Activated T-cell treated with anti-CD3 and anti-CD28 coated beads for 48 hours (primary cell): Measurements from ENCODE around the gene KRT72.

Experiments
- DNase-seq: peaks from one replicate; pipeline ENCODE4 v3.0.0-alpha.2; 2020; ENCODE audit warnings: low read depth

The KRT72 gene

DNA sequence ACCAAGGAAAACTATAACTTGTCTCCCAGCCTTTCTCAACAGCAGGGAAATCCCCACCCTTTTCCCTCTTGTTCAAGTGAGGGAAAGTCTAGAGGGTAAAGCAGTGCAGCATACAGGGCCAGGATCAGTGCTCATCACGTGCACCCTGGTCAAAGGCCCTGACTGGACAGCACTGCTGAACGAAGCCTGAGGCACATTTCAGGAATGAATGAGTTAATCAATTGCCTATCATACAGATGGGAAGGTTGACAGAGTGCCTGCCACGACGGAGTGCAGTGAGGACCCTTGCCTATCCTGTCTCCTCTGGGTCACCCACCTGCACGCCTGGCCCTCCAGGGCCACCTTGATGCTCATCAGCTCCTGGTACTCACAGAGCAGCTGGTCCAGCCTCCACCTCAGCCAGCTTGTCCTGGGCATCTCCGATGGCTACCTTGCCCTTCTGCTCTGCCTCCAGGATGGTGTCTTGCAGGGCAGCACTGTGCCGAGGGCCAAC lies 28.8 kb upstream of the KRT72 start:
- DNase-seq, result no peak

DNA sequence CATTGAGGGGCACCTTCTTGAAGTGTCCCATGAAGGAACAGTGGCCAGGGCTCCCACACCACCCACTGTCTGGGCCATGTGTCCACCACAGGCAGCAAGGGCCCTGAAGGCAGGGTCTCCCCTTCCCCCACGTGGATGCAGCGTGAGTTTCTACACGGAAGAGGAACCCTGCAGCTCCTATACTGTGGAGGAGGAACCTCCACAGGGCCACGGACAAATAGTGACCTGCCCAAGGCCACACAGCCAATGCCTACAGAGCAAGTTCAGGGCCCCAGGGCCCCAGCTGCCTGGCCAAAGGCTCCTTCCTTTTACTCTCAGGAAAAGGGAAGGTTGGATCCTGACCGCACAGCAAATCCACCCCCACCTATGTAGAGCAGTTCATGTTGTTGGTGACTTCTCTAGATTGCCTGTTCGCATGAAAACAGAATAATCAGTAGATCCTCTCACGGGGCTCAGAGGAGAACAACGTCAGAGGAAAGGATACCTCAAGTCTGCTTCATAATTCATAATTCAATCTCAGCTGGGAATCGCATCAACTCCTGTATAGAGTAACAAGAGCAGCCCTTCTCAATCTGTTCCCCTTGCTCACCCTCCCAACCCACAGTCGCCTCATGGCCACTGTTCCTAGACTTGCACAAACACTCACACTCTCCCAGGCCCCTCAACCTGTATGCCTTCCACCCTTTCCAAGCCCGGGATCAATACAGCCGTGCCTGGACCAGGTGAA lies 28.2 kb upstream of the KRT72 start:
- no peak for DNase-seq

DNA sequence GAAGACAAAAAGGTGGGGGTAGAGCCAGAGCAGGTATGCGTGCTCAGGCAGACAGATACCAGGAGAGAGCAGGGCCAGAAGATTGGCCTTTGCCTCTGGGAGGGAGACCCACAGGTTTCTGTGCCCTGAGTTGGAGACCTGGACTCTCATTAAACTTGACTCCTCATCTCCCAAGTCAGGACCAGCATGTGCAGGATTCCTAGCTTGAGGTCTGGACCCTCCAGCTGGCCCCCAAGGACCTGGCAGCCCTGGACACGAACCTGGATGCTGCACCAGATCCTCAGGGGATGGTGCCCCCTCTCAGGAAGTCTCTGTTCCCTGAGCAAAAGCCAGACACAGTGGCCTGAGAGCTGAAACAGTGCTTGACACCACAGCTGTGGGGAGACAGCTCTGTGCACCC lies 27.6 kb upstream of the KRT72 start:
- no peak for DNase-seq

DNA sequence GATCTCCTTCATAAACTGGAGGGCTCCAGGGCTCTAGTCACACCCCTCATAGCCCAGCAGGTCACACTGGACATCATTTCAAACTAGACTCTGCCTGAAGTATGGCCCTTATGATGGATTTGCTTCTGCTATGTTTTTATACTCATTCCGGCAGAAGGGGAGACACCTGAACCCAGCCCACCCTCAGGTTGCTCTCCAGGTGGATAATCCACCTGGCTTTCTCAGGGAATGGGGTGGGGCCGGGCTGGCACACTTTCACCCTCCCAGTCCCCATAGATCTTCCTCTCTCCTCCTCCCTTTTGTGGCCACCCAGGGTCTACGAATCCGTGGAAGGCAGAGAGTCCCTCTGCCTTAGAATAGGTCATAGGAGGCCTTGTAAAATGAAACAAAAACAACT lies 26.8 kb upstream of the KRT72 start:
- DNase-seq, result no peak

DNA sequence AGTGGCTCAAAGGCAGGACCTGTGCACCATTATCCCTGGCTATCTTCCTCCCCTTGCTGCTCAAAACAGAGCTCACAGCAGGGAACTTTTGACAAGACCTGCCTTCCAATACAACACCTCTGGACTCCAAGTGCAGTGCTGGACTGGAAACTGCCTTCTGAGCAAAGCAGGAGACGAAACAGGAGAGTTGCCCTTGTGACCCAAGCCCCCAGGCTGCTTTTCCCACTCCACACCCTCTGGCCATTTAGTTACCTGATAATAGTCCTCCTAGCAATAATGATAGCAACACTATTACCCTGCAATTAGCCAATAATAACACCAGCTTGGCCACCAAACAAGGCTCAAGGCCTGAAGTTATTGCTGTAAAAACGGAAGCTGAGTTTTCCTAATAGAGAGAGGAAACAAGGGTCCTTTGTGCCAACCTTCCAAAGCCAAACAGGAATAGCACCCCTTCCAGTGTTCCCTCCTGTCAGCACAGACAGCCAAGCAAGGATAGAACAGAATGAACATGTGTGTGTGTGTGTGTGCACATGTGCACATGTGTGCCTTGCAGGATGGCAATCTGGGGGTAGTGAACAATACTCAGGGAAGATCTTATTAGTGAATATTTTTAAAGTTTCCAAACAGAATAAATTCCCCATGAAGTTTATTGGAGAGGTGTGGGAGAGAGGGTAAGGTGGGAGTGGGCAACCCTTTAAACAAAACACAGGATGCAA lies 26.3 kb upstream of the KRT72 start:
- no peak for DNase-seq

DNA sequence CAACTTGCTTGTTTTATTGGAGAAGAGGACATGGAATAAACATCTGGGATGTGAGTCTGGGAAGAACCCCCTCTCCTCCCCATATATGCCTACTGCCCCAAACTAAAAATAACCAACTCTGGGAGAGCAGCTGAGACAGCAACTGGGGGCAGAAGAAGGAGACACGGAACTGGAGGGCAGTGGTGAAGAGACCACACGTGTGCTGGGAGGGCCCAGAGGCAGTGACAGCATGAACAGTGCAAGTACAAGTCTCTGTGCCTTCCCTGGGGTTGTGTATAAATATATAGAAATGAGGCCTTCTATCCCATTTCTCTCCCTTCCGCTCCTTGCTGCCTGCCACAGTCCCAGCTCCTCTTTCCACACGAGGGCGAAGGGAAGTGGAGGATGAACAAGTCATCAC lies 21.1 kb upstream of the KRT72 start:
- no peak for DNase-seq

DNA sequence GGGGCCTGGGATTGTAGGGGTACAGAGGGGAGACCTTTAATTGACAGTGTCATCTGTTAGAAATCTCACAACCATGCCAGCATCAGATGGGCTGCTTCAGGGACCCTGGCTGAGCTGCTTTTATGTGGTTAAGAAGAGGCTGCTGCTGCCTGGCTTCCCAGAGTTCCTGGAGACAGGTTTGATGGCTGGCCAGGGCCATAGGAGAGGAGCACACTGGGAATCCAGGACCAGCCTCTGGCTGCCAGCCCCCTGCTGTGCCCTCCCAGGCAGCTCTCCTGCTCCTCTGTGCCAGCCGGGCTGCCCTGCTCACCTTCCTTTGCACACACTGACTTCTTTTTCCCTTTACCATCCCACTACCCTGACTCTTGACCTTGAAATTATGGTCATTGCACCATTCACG lies 17.6 kb upstream of the KRT72 start:
- no peak for DNase-seq

DNA sequence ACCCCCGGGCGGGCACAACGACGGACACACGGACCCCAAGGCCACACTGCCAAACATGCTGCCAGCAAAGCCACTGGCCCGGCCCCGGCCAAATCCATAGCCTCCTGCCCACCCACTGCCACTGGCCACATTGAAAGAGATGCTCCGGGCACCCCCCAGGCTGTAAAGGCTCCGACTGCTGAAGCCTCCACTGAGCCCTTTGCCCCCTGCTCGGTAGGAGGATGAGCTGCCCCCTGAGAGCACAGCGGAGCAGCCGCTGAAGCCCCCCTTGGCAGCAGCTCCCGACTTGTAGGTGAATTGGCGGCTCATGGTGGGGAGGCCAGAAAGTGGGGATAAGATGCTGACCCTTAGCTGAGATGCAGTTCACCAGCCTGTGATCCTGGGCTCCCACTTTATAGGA lies 17.0 kb upstream of the KRT72 start, which contains the start of gene KRT73:
Gene KRT73 (minus strand): TSS at position 344 of the 400 bp plus-strand sequence. CDS start 35 bp downstream, at position 309.
- no peak for DNase-seq

DNA sequence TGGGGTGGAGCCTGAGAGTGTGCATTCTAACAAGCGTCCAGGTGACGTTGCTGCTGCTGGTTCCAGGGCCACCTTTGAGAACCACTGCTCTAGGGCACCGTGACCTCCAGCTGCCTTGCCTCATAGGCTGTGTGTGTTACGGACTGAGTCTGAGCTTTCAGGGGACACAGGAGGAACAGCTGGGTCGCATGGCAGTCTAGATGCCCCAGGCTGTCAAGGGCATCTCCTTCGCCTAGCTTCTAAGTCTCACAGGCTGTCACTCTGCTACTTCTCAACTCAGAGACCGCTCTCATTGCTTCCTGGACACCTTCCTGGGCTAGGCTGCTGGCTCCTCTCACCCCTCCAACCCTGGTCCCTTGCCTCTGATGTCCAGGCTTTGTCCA lies 16.1 kb upstream of the KRT72 start:
- no peak for DNase-seq

DNA sequence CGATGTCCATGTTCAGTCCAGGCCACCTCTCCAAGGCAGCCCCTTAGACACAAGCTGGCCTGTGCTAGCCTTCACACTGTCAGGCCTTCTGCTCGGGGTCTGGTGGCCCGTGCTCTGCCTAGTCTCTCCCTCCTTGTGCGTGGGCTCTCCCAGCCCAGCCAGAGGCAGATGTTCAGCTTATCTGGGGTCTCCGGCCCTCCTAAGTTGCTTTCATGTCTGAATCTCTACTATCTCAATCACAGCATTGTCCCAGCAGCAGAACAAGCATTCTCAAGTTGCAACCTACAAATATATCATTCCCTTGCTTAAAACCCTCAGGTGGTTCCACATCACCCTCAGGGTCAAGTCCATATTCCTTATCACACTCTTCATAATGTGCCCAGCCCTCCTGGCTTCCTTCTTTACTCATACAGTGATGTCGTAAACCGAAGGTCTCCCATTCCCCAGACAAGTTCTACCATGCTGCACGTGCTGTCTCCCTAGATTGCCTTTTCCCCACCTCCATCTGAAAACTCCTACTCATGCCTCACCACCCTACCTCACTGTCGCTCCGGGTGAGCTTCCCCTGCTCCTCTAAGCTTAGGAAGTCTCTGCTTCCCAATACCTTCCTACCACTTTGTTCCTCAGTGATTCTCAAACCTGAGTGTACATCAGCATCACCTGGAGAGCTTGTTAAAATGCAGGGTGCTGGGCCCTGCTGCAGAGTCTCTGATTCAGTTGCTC lies 15.6 kb upstream of the KRT72 start:
- no peak for DNase-seq

DNA sequence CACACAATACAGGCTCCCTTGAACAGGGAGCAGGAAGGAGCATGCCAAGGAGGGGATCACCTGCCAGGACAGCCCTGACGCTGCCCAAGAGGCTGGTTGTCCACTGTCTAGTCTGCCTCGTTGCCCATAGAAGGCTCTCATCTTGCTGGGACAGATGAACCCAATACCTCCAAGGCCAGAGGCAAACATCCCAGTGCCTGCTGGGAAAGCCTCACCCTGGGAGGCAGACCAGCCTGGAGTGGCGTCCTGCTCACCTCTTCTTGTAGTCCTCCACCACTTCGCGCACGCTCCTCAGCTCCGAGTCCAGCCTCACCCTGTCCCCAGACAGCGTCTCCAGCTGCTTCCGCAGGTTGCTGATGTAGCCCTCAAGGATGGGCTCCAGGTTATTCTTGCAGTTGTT lies 14.6 kb upstream of the KRT72 start:
- DNase-seq, result no peak

DNA sequence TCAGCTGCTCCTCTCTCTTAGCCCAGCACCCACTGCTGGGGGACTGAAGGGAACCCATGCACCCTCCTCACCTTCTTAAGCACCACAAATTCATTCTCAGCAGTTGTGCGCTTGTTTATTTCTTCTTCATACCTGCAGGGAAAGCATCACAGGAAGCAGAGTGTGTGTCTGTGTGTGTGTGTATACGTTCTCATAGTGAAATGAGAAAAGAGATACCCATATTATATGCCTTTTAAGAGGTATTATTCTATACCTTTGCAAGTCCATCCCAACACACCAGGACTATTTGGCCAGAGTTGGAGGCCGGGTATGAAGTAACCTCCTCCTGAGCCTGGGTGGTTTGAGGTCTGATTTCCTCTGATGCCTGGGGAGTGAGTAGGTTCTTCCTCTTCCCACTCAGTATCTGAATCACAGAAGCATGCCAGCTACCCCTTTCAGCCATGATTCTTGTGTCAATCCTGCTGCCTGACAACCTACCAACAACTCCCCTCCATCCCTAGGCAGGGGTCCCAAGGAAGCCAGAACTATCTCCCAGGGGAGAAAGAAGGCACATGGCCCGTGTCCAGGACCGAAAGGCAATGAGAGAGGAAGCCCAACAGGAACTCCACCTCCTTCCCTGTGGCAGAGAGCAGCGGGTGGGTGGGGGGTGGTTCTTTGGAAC lies 14.1 kb upstream of the KRT72 start:
- DNase-seq, result no peak

DNA sequence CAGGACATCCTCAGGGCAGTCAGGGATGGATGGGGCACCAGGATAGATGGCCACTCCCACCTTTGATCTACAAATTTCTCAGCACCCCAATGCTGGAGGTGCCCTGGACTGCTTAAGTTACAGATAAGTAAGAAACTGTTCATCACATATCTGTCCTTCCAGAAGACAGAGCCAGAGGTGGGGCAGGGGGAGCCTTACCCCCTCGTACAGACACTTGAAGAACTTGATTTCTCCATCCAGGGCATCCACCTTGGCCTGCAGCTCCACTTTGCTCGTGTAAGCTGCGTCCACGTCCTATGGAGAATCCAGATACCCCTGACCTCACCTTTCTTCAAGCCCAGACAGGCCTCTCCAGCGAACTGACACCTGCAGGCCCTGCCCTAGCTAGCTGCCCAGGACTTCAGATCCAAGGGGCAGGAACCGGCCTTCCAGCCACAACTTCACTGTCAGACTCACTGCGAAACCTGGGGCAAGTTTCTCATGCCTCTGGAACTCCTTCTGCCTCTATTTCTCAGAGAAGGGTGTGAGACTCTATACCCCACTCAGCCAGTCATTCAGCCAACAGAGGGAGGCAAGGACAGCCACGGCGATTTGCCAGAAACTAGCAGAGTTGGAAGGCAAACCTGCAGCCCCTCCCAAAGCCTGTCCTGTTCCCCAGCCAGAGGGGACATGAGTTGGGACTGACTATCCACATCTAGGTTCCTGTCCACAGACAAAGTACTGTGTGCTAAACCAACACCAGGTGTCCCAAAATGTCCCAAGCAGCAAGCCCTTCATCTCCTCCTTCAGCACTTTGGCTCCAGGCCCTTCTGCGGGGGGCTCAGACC lies 13.3 kb upstream of the KRT72 start:
- DNase-seq, result no peak

DNA sequence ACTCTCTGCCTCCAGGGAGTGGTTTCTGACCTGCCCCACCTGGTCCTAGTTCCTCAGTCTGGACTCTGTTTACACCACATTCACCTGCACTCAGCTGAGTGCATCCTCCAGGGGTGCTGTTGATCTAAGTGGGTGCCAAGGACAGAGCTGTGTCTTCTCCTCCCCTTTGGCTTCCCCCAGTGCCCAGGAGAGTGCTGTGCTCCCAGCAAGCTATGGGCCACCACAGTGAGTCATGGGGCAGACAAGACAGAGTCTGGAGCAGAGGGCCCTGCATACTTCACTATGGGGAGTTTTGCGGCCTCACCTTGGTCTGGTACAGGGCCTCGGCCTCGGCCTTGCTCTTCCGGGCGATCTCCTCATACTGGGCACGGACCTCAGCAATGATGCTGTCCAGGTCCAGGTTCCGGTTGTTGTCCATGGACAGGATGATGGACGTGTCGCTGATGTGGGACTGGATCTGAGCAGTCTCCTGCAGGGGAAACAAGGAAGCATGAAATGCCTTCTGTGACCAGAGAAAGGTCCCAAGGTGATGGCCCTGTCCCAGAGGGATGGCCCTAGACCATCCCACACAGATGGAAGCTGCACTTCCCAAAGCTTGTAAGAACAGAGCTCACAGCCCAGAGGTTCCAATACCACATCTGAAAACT lies 12.2 kb upstream of the KRT72 start:
- DNase-seq, result no peak

DNA sequence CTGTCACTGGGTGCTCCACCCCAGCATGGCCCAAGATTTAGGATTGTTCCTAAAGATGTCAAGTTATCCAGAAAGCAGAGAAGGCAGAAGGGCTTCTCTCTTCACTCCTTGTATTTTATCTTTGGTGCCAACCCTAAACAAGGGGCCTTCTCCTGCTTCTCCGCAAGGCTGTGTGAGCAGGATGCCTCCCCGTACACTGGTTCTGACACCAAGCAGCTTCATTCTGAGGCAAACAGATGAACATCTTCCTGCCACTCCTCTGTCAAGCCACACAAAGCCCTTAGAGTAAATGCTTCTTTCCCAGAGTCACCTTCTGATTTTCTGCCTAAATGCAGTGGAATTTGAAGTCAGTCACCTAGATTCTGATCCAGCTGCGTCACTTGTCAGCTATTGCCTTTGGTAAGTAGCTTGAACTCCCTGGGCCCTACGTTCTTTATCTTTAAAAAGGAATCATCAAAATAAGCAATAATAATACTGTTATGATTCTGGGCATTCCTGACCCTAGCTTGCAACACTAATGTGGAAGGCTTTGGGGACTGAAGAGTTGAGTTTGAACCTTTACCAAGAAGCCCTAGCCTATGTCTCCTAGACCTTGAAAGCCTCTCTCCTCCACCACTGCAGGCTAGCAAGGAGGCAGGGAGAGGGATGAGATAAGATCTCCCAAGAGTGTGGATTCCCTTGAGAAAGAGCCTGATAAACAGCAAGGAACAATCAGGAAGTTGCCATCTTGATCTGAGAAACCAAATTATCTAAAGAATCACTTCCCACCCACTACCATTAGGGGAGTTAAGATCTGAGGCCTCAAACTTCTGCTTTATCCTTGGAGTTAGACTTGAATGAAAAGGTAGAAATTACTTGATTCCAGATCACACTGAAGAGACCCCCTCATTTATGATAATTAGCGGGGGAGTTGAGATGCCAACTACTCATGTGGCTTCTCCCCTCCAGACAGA lies 11.4 kb upstream of the KRT72 start:
- no peak for DNase-seq

DNA sequence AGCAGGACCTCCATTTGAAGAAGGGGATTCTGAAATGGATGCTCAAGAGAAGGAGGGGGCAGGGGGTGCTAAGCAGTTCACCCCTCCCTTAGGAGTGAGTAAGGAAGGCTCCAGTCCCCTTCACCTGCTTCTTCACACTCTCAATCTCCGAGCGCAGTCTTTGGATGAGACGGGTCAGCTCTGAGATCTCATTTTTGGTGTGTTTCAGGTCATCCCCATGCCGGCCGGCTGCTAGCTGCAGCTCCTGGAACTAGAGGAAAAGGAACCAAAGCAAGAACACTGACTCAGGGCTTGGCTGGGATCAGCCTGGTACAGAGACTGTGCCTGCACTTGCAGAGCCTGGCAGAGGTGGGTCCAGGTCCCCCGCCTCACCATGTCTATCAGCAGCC lies 9.8 kb upstream of the KRT72 start:
- DNase-seq, result no peak

DNA sequence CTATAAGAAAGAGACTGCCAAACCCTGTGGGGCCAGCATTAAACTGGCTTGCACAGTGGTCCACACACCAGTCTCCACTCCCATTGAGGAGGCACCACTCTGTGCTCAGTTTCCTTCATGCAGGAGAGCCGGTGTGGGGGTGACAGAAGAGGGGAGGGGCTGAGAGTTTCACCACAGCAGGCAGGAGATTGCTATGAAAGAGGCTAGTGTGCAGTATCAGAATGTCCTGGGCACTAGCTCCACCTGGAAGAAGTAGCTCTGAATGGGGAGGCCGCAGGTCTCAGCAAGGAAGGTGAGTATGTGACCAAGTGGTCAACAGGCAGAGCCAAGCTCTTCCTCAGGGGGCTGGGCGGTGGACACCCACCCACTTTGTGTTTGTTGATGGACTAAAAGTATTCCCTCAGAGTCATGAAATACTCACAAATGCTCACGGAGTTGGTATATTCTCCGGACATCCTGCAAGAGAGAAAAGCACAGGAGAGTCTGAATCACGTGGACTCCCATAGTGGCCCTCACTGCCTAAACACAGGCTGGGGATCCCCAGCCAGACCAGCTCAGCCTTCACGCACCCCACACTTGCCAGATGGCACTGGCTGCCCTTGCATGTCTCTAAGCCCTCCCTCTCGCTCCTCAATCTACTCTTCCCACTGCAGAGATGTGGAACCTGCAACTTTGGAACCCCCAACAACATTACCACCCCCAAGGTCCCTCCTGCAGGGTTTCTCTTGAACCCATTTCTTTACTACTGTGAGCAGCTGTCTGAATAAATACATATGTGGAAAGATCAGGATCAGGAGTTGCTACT lies 7.8 kb upstream of the KRT72 start:
- DNase-seq, result no peak

DNA sequence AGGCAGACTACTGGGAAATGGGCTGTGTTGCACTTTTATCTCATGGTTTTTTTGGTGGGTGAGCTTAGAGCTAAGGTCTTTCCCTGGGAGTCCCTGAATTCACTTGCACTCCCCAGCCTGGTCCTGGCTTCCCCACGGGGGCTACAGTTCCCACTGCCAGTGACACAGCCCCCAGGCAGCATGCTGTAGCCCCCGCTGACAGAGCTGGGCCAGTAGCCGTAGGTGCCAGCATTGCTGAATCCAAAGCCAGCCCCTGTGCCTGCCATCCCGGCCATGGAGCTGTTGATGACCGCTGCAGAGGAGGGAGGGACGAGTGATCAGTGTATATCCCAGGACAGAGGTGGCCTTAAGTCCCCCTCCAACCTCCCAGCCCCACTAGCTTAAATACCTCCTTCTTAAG lies 6.9 kb upstream of the KRT72 start:
- DNase-seq, result no peak

DNA sequence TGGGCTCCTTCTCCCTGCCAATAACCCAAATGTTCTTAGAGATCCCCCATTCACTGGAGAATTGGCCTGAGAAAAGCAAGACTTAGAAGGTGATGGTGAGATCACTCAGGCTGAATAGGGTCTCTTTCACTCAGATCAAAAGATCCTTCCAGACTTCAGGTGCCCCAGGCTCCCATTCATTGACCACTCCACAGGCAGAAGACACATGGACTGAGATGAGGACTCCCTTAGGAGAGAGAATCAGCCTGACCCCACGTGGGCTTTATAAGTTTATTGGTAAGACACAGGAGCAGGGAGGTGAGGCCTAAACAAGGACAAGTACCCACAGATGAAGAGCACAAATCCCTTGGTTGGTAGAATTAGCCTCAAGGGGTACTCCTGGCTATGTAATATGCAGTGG lies 6.1 kb upstream of the KRT72 start:
- DNase-seq, result no peak
